ENCODE results near the gene ZNF692. TPM values are rescaled to one million over a fixed set of nuclear protein-coding genes. Genes with fewer than 3 reads are reported as not detected.

ZNF692 gene
- total and polyA plus RNA-seq, 2 of the 13 experiments (the other 11 are each of a cell fraction or from before 2014, with no cell fraction given) = 27.3 to 45.8 TPM

- TF ChIP-seq USF2 (IDR thresholded peaks at IDR 0.05; ENCODE audit: low read depth, low read length) (no peak), USF2 (CRISPR knock-in tag; IDR thresholded peaks at IDR 0.05; ENCODE audit: borderline replicate concordance) (0 out of 2 replicates have a peak, but pooled peaks have one; percentile 10), HNRNPH1 (optimal IDR thresholded peaks at IDR 0.05; ENCODE audit: low read depth, low read length) (no peak), SOX13 (IDR thresholded peaks at IDR 0.05) (peak; percentile 22; the same call in 1 of the 2 replicates), SOX13 (CRISPR knock-in tag; conservative IDR thresholded peaks at IDR 0.05 in 1 of 2, IDR thresholded peaks at IDR 0.05 in 1 of 2) (peak in 1 of 2 experiments; percentile 43; a peak in 2 of 4 replicates), DR1 (CRISPR knock-in tag; IDR thresholded peaks at IDR 0.05) (0 out of 2 replicates have a peak, but pooled peaks have one; percentile 1), ZNF501 (CRISPR knock-in tag; IDR thresholded peaks at IDR 0.05) (peak; percentile 58; the same call in 1 of the 2 replicates), ZNF256 (CRISPR knock-in tag; conservative IDR thresholded peaks at IDR 0.05) (0 out of 2 replicates have a peak, but pooled peaks have one; percentile 22), HIC2 (CRISPR knock-in tag; IDR thresholded peaks at IDR 0.05; ENCODE audit: low read depth) (peak; percentile 74), NAIF1 (CRISPR knock-in tag; IDR thresholded peaks at IDR 0.05; ENCODE audit: borderline replicate concordance) (peak; percentile 46; the same call in 1 of the 2 replicates), ZNF569 (CRISPR knock-in tag; IDR thresholded peaks at IDR 0.05; ENCODE audit: borderline replicate concordance) (no peak), TARDBP (CRISPR knock-in tag; IDR thresholded peaks at IDR 0.05) (peak; percentile 63; the same call in 1 of the 2 replicates), NFKB2 (CRISPR knock-in tag; IDR thresholded peaks at IDR 0.05; ENCODE audit: borderline replicate concordance) (peak; percentile 47), HNRNPUL1 (IDR thresholded peaks at IDR 0.05; ENCODE audit: low read depth, low read length) (no peak), ZMYM3 (CRISPR knock-in tag; IDR thresholded peaks at IDR 0.05) (no peak), JUNB (CRISPR knock-in tag; IDR thresholded peaks at IDR 0.05; ENCODE audit: borderline replicate concordance) (no peak), ZNF557 (CRISPR knock-in tag; IDR thresholded peaks at IDR 0.05) (no peak), RBM22 (optimal IDR thresholded peaks at IDR 0.05; ENCODE audit: low read length) (peak; percentile 74), MXI1 (IDR thresholded peaks at IDR 0.05; ENCODE audit: borderline replicate concordance, low read depth, low read length) (peak; percentile 14; the same call in 1 of the 3 replicates), ZNF607 (CRISPR knock-in tag; IDR thresholded peaks at IDR 0.05; ENCODE audit: borderline replicate concordance) (no peak)
- TF ChIP-seq, protein P1, sequence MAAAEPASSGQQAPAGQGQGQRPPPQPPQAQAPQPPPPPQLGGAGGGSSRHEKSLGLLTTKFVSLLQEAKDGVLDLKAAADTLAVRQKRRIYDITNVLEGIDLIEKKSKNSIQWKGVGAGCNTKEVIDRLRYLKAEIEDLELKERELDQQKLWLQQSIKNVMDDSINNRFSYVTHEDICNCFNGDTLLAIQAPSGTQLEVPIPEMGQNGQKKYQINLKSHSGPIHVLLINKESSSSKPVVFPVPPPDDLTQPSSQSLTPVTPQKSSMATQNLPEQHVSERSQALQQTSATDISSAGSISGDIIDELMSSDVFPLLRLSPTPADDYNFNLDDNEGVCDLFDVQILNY (CRISPR knock-in tag; conservative IDR thresholded peaks at IDR 0.05) = no peak
- TF ChIP-seq, protein P2, sequence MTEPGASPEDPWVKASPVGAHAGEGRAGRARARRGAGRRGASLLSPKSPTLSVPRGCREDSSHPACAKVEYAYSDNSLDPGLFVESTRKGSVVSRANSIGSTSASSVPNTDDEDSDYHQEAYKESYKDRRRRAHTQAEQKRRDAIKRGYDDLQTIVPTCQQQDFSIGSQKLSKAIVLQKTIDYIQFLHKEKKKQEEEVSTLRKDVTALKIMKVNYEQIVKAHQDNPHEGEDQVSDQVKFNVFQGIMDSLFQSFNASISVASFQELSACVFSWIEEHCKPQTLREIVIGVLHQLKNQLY (CRISPR knock-in tag; IDR thresholded peaks at IDR 0.05) = 0 out of 2 replicates have a peak, but pooled peaks have one; percentile 20
- TF ChIP-seq, protein P3, sequence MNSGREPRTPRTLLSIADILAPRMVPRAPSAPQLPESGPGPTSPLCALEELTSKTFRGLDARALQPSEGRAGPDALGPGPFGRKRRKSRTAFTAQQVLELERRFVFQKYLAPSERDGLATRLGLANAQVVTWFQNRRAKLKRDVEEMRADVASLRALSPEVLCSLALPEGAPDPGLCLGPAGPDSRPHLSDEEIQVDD (CRISPR knock-in tag; IDR thresholded peaks at IDR 0.05; ENCODE audit: borderline replicate concordance) = 0 out of 2 replicates have a peak, but pooled peaks have one; percentile 57
Observed at GRCh38 chr1:248873409-248873992, 14.6 kb upstream of the ZNF692 start (continued).

Measured in HepG2 (cell line).